GM18907 (cell line): ENCODE data around the gene ADD1.
A peak's percentile ranks its signal among the peaks of the same experiment; 100 is the strongest.

ENCODE experiments used
- ATAC-seq: cut with Tn5 transposase; IDR thresholded peaks from one replicate; pipeline ENCODE4 v1.9.1; 2021; ENCODE audit warnings: mild to moderate bottlenecking, moderate library complexity; ENCODE audit not compliant: unreplicated experiment

The ADD1 gene

DNA sequence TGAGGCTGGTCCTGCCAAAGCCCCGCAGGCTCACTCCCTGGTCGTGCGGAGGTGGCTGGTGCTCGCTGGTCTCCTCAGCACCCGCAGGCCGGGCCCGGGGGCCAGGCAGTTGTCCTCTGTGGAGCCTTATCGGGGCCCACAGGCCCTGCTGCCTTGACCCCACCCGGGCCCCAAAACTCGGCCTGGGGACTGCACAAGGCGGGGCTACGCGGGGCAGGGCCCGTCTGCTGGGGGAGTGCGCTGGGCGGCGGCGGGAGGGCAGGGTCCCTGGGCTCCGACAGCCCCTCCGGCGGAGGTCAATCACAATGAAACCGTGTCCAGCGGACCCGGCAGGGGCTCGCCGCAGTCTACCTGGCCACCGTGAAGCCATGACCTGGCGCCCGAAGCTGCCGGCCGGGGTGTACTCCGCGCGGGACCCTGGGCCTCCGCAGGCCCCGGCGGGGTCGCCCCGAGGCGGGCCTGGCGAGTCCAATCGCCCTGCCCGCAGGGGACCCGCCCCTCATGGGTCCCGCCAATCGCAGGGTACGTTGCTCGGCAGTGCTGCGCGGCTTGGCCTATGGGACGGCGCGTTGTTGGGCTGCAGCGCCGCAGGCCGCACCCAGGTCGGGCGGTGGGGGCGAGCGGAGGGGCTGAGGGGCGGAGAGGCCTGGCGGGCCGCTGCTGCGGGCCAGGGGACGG lies at the start of gene ADD1:
TSS of gene ADD1 (plus strand) at position 582 of the 678 bp plus-strand sequence. CDS start 32,072 bp downstream, outside the sequence.
- peak; percentile 79 for ATAC-seq

DNA sequence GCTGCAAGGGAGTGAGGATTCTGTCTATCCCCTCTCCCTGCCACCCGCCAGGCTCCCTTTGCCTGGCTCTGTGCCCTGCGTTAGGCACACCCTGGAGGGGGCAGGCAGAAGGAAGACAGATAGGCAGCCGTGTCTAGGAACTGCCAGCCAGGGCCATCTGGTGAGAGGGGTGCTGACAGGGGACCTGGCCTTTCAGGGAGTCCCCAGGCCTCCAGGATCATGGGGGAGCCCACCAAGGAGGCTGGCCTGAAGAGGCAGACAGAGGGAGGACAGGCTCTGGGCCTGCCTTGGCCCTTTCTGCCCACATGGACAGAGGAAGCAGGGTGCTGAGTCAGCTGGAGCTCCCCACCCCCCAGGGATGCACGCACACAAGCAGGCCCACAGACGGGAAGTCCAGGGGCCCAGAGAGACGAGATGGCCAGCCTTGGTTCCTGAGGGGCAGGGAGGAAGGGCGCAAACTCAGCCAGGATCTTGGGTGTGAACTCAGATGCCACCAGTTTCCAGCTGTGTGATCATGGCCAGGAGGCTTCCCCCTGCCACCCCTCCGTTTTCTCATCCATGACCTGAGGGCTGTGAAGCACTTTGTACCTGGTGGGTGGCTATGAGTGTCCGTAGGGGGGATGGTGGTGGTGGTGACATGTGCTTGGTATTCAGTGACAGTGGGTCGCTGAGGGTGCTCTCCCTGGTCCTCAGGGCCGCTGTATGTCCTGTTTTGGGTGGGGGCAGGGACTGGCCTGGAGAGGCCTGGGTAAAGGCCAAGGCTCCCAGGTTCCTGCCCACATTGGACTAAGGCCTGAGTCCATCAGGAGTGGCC lies 49.0 kb upstream of the ADD1 start:
- ATAC-seq, result no peak

- no peak for ATAC-seq
Observed at GRCh38 chr4:2795300-2795892, 48.2 kb upstream of the ADD1 start.

DNA sequence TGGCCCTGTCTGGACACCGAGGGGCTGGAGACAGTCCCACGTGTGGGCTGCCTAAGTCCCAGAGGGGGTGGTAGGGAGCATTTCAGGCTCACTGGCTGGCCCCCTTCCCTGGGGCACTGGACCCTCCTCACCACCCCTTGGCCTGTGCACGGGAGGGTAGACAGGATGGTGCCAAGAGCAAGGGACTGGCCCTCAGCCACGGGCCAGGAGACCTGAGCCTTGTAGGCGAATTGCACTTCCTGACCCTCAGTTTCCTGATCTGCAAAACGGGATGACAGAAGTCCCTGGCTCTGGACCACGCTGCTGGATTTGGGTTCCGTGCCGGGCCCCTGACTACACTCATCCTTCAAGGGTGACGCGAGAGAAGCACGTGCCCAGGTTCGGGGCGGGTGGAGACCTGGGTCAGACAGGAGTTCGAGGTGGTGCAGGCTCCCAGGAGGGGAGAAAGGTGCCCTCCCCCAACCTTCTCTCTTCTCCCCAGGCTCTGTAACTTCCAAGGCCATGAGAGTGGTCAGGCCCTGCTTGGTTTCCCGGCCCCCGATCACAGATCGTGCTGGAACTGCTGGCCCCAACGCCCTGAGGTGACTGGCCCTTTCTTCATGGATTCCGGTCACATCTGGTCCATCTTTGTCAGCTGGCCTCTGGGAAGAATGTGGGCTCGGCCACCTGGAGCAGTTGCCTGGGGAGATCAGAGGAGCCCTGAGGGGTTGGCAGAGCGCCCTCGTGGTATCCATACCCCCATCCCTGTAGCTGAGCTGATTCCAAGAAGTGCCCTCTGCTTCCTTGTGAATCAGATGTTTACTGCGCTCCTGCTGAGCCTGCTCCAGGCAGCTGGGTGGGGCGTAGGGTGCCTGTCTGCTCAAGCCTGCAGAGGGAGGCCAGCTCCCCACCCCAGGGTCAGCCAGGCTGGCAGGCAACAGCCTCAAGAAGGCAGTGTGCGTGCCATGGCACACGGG lies 47.5 kb upstream of the ADD1 start:
- ATAC-seq, result no peak

- ATAC-seq, result no peak
Observed at GRCh38 chr4:2796849-2797544, 46.6 kb upstream of the ADD1 start.

DNA sequence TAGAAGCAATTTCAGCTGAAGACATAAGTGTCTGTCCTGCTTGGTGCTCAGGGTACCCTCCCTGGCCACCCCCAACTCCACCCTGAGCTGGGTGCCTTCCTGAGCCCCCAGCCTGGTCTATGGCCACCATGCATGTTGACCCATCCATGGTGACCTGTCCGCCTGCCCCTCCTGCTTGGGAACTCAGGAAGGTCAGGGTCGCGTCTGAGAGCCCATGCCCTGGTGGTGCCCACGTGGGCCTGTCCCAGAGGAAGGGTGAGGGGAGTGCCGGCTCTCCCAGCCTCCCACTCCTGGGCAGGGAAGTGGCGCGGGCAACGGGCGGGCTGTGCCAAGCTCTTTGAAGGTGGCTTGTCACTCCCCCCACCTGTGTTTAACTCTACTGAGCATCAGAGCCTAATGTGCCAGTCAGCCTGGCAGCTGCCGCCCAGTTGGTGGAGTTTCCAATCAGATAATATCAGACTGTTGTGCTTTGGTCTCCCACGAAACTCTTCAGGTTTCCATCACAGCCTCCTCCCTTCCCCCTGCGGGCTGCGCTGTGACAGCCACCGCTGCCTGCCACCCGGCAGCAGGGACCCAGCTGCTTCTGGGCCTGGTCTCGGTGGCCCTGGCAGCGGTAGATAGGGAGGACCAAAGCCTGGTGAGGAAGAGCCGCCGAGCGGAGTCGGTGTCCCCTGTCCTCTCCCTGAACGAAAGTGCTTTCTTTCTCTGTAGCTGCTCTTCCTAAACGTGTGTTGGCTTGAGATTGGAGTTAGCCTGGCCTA lies 45.9 kb upstream of the ADD1 start:
- ATAC-seq, result no peak

DNA sequence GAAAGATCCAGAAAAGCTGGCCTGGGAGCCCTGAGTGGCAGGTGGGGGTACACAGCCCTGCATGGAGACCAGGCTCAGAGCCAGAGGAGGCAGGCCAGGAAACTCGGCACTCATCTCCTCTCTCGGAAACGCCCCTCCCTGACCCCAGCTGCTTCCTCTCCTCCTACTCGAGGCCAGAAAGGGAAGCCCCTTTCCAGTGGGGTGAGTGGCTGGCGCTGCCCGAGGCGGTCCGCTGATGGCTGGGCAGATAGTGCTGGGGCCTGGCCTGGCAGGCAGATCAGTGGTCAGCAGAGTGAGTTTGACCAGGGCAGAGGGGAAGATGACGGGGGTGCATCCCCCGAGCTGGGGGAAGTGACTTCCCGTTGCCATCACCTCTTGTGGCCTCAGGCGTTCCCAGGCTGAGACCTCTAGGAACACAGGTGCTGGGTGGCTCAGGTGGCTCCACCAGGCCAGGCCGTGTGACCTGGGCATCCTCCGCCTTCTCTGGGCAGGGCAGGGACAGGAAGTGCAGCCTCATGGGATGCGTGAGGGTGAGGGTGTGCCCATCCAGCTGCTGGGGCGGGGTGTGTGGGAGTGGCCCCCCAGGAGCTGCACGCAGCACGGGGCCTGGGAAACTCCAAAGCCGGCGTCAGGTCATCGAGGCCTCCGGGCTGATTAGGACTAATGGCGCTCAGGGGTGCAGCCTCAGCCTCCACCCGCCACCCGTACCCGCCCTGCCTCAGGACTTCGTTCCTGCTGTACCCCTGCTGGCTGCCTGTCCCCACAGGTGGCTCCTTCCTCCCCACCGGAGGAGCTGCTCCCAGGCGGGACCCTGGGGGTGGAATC lies 45.0 kb upstream of the ADD1 start:
- peak; percentile 43 for ATAC-seq

DNA sequence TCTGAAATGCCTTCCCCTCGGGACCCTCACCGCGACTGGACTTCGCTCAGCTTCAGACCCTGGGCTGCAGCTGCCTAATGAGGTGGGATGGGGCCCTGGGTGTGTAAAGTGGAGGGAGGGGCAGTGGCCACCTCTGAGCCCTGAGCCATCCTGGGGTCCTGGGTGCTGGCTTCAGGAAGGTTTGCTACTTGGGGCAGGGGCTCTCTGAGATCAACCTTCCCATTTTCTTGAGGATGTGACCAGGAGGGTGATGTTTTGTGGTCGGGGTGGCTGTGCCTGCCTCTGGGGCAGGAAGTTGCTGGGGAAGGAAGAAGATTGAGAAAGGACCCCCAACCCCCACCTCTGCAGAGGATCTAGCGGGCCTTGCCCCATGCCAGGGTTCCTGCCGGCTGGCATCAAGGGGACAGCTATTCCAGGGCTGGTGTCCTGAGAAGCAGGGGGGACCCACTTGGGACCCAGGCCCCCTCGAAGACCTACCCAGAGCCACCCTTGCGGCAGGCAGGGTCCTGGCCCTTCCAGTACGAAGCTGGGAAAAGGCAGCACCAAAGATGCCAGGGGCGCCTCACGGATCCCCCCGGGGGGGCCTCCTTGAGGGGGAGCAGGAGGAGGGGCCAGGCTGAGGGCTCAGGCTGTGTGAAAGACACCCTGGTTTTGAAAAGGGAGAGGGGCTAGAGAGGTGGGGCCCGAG lies 44.3 kb upstream of the ADD1 start:
- no peak for ATAC-seq

- ATAC-seq, result no peak
Observed at GRCh38 chr4:2799971-2800690, 43.5 kb upstream of the ADD1 start.

DNA sequence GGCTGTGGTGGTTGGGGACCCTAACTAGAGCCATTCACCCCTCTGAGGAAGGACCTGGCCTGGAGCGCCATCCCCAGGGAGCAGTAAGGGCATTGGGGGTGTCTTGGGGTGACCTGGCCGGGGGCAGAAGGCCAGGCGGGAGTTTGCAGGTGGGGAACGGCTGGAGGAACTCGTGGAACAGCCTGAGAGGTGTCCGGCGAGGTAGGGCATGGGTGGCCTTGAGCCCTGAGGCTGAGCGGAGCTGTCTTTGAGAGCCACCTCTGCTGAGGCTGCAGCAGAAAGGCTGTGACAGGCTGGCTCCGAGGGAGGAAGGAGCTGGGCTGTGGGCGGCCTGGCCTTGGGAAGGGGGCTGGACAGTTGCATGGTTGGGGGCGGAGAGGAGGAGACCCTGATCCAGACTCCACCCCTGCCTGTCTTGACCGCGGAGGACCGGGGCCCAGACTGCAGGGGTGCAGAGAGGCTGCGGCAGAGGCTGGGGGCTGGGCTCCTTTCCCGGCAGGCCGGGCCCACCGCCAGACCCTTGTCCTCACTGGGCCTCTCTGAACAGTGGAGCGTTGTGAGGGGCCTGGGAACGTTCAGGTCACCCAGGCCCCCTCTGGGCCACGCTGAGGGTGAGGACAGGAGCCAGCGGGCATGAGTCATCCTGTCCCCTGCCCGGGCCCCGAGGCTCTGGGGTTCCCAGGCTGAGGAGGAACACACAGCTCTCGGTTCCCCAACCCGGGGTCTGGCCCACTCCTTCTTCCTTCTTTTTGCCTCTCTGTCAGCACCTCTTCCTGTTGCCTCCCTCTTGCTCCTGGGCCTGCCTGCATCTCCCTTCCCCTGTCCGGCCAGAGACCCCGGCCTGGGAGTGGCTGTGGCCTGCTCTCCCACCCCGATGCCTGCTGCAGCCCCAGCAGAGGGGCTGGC lies 42.7 kb upstream of the ADD1 start:
- peak; percentile 38 for ATAC-seq

GRCh38 chr4:2802618-2803531 lies 40.8 kb upstream of the ADD1 start:
- ATAC-seq, result no peak

GRCh38 chr4:2803624-2804448 lies 39.8 kb upstream of the ADD1 start:
- no peak for ATAC-seq

DNA sequence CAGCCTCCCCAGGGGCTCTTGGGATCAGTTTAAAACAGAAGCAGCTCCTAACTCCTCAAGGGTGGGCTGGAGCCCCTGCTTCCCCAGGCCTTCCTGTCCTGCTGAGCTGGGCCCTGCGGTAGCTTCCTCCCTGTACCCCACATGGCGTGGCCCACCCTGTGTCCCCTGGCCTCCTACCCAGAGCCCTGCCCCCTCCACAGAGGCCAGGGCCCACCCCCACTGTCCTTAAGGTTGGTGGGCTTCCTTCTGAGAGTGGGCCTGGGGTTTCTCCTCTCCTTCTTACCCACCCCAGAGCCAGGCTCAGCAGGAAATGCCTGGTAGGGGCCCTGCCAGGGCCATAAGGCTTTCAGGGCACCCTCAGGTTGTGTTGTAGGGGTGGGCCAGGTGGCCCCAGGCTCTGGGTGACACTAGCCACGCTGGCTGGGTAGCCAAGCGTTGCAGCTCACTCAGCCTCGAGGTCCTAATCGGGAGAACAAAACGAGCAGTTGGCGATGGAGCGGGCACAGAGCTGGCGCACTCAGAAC lies 39.1 kb upstream of the ADD1 start:
- ATAC-seq, result no peak

GRCh38 chr4:2804973-2805501 lies 38.6 kb upstream of the ADD1 start:
- no peak for ATAC-seq
